HCT116 (cell line): Measurements from ENCODE around the gene HHLA2. TPM values are rescaled to one million over a fixed set of nuclear protein-coding genes. Genes with fewer than 3 reads are reported as not detected.

Experiments
- ATAC-seq: fragments of 200-7000 bp; cut with Tn5 transposase; 2 replicates; pipeline ENCODE4 v1.9.1; 2020; ENCODE audit warnings: mild to moderate bottlenecking, moderate library complexity
- BruUV-seq: library from RNA; stranded (reverse); fragments of 400-500 nt; replicated peaks from 2 replicates; lab custom pipeline; 2021; lab: Mats Ljungman, UMichigan
- CTCF ChIA-PET: fragments of 300-600 bp; sonication (Branson Sonifier 250); formaldehyde crosslinking; loops from one replicate; lab custom pipeline; 2021; ENCODE audit warnings: antibody characterized with exemption; lab: Charles Lee
- POLR2A ChIA-PET: fragments of 300-600, 350-600 bp; sonication (Branson Sonifier 250); formaldehyde crosslinking; loops from one replicate; lab custom pipeline; 2021; ENCODE audit warnings: antibody characterized with exemption; lab: Charles Lee
- RAD21 ChIA-PET, 2 experiments: fragments of 300-600 bp; sonication (Branson Sonifier 250); formaldehyde crosslinking; loops; one replicate each; lab custom pipeline; 2023; ENCODE audit warnings: low total read pairs in 2 of 2; ENCODE audit not compliant: uncharacterized antibody in 2 of 2, unreplicated experiment in 2 of 2, low non-redundant PET in 1 of 2; lab: Charles Lee
- DNase-seq: peaks from one replicate; pipeline ENCODE4 v3.0.0-alpha.2; 2010; ENCODE audit warnings: low read depth, low spot score
- H2AFZ ChIP-seq: fragments of 200-600 bp; shearing (Covaris generic), sonication (generic); 2 replicates; pipeline ENCODE4 v1.6.1; 2017; ENCODE audit warnings: low read depth, mixed run types, mixed read lengths, antibody characterized with exemption, low read length; ENCODE audit not compliant: poor library complexity, severe bottlenecking
- H3K27ac ChIP-seq: 2 replicates; pipeline ENCODE4 v1.5.1; 2012; ENCODE audit warnings: low read depth, low read length
- H3K27me3 ChIP-seq: fragments of 200-600 bp; sonication (generic); 2 replicates; pipeline ENCODE4 v1.6.1; 2016; ENCODE audit warnings: mixed run types, low read length, mixed read lengths; ENCODE audit not compliant: insufficient read depth
- H3K36me3 ChIP-seq, 2 experiments: fragments of 200-500 bp in 1 of 2; fragments of 200-600 bp in 1 of 2; sonication (Bioruptor generic) in 1 of 2; sonication (generic) in 1 of 2; 2 replicates each; pipeline versions ENCODE4 v1.5.1 to v1.6.1; 2014 to 2016; ENCODE audit warnings: low read length in 2 of 2, inconsistent platforms in 1 of 2, mixed read lengths in 1 of 2, mixed run types in 1 of 2; ENCODE audit not compliant: insufficient read depth in 2 of 2, control insufficient read depth in 1 of 2
- H3K4me1 ChIP-seq, 2 experiments: fragments of 200-600 bp in 1 of 2; sonication (generic) in 1 of 2; 2 replicates each; pipeline versions ENCODE4 v1.5.1 to v1.6.1; 2012 to 2017; ENCODE audit warnings: low read length in 2 of 2, inconsistent platforms in 1 of 2, mild to moderate bottlenecking in 1 of 2, mixed read lengths in 1 of 2, mixed run types in 1 of 2, moderate library complexity in 1 of 2; ENCODE audit not compliant: insufficient read depth in 2 of 2, control insufficient read depth in 1 of 2
- H3K4me2 ChIP-seq: fragments of 200-600 bp; sonication (generic); 2 replicates; pipeline ENCODE4 v1.6.1; 2017; ENCODE audit warnings: mixed run types, low read length, mixed read lengths
- H3K4me3 ChIP-seq, 2 experiments: fragments of 200-600 bp in 1 of 2; sonication (generic) in 1 of 2; replicated peaks in 1 of 2; 2 replicates each; pipeline ENCODE4 v1.5.1; 2011 to 2016; ENCODE audit warnings: low read length in 2 of 2, control low read depth in 1 of 2, low read depth in 1 of 2, mild to moderate bottlenecking in 1 of 2, mixed read lengths in 1 of 2, mixed run types in 1 of 2
- H3K79me2 ChIP-seq: fragments of 200-600 bp; sonication (generic); 2 replicates; pipeline ENCODE4 v1.6.1; 2017; ENCODE audit warnings: mild to moderate bottlenecking, mixed run types, low read length, moderate library complexity, mixed read lengths; ENCODE audit not compliant: insufficient read depth
- H3K9ac ChIP-seq: fragments of 200-600 bp; sonication (generic); 2 replicates; pipeline ENCODE4 v1.6.1; 2016; ENCODE audit warnings: low read length, mixed read lengths
- H3K9me2 ChIP-seq: fragments of 200-600 bp; sonication (generic), shearing (Covaris generic); 2 replicates; pipeline ENCODE4 v1.6.1; 2017; ENCODE audit warnings: mixed run types, mild to moderate bottlenecking, moderate library complexity; ENCODE audit not compliant: insufficient read depth
- H3K9me3 ChIP-seq, 2 experiments: fragments of 200-500 bp in 1 of 2; fragments of 200-600 bp in 1 of 2; sonication (Bioruptor generic) in 1 of 2; sonication (generic) in 1 of 2; 2 replicates each; pipeline ENCODE4 v1.6.1; 2014 to 2017; ENCODE audit warnings: low read length in 2 of 2, mixed read lengths in 2 of 2, inconsistent platforms in 1 of 2, low read depth in 1 of 2, mild to moderate bottlenecking in 1 of 2, mixed run types in 1 of 2, moderate library complexity in 1 of 2; ENCODE audit not compliant: control insufficient read depth in 1 of 2, insufficient read depth in 1 of 2
- H4K20me1 ChIP-seq: fragments of 200-600 bp; sonication (generic), shearing (Covaris generic); 2 replicates; pipeline ENCODE4 v1.6.1; 2017; ENCODE audit warnings: mixed run types, mild to moderate bottlenecking, moderate library complexity; ENCODE audit not compliant: insufficient read depth
- CBX3 ChIP-seq: IDR thresholded peaks from 2 replicates; pipeline ENCODE4 v1.6.1; 2012; ENCODE audit warnings: low read depth
- CEBPB ChIP-seq: IDR thresholded peaks from 2 replicates; pipeline ENCODE4 v1.6.1; 2012; ENCODE audit warnings: low read depth
- CTCF ChIP-seq, 3 experiments: fragments of 200-600 bp in 1 of 3; sonication (generic) in 1 of 3; IDR thresholded peaks in 2 of 3; conservative IDR thresholded peaks in 1 of 3; 2 replicates each; pipeline ENCODE4 v1.5.1; 2012 to 2017; ENCODE audit warnings: low read depth in 2 of 3, low read length in 2 of 3, antibody characterized with exemption in 1 of 3, borderline replicate concordance in 1 of 3, control low read depth in 1 of 3, mild to moderate bottlenecking in 1 of 3, mixed read lengths in 1 of 3, mixed run types in 1 of 3, moderate library complexity in 1 of 3; ENCODE audit not compliant: insufficient read depth in 1 of 3
- EGR1 ChIP-seq: IDR thresholded peaks from 2 replicates; pipeline ENCODE4 v1.6.1; 2012; ENCODE audit warnings: low read depth
- ELF1 ChIP-seq: IDR thresholded peaks from 2 replicates; pipeline ENCODE4 v1.6.1; 2012; ENCODE audit warnings: low read depth, borderline replicate concordance
- EZH2 ChIP-seq: fragments of 200-600 bp; sonication (generic); IDR thresholded peaks from 2 replicates; pipeline ENCODE4 v1.6.1; 2017; ENCODE audit warnings: antibody characterized with exemption, mixed run types
- EZH2phosphoT487 ChIP-seq: fragments of 200-600 bp; IDR thresholded peaks from 2 replicates; pipeline ENCODE4 v1.6.1; 2018; ENCODE audit warnings: antibody characterized with exemption, borderline replicate concordance
- FOSL1 ChIP-seq: IDR thresholded peaks from 2 replicates; pipeline ENCODE4 v1.6.1; 2012; ENCODE audit warnings: low read depth
- JUND ChIP-seq: IDR thresholded peaks from 2 replicates; pipeline ENCODE4 v1.6.1; 2012
- REST ChIP-seq: IDR thresholded peaks from 2 replicates; pipeline ENCODE4 v1.6.1; 2012; ENCODE audit warnings: low read depth
- SIN3A ChIP-seq: IDR thresholded peaks from 2 replicates; pipeline ENCODE4 v1.6.1; 2012; ENCODE audit warnings: low read depth
- SP1 ChIP-seq: IDR thresholded peaks from 2 replicates; pipeline ENCODE4 v1.6.1; 2012; ENCODE audit warnings: low read depth
- SRF ChIP-seq: IDR thresholded peaks from 2 replicates; pipeline ENCODE4 v1.6.1; 2012; ENCODE audit warnings: low read depth
- ZFX ChIP-seq: fragments of 450-650 bp; IDR thresholded peaks from 2 replicates; pipeline ENCODE4 v1.6.1; 2017
- ZNF274 ChIP-seq: fragments of 200-500 bp; sonication (Bioruptor generic); IDR thresholded peaks from 2 replicates; pipeline ENCODE4 v1.6.1; 2014; ENCODE audit warnings: mild to moderate bottlenecking, low read depth, low read length, inconsistent platforms
- intact Hi-C: fragments of 100-400 bp; cut with micrococcal nuclease; formaldehyde crosslinking; loops from 2 replicates; pipeline ENCODE4 v1.10.0; 2022
- total RNA-seq: library from RNA; stranded (reverse); gene quantifications from one replicate; pipeline ENCODE4 v1.2.1, GENCODE V29; 2021; ENCODE audit not compliant: unreplicated experiment

HHLA2 gene
- total RNA-seq, 1 experiment from 2014 or later, result not detected

- BruUV-seq, result no TSS peak
- ChIA-PET RAD21 (no interaction called here), CTCF (no interaction called here), POLR2A (no interaction called here)
- Histone ChIP-seq H3K79me2 (no peaks in the 10 kb centered on the region), H2AFZ (no peak overlapping the region), H4K20me1 (no peaks in the 10 kb centered on the region), H3K36me3 (no peaks in the 10 kb centered on the region), H3K4me1 (no peaks in the 10 kb centered on the region), H3K4me2 (no peak overlapping the region), H3K27ac (no peak overlapping the region), H3K4me3 (no peak overlapping the region), H3K27me3 (no peaks in the 10 kb centered on the region), H3K9ac (no peak overlapping the region), H3K9me2 (no peaks in the 10 kb centered on the region), H3K9me3 (no peaks in the 10 kb centered on the region)
- no peak for TF ChIP-seq SP1
- TF ChIP-seq CTCF (IDR thresholded peaks at IDR 0.05 in 2 of 3, conservative IDR thresholded peaks at IDR 0.05 in 1 of 3; ENCODE audit: borderline replicate concordance in 1 of 3, insufficient read depth in 1 of 3, low read depth in 2 of 3, low read length in 2 of 3), result no peak
- no peak for TF ChIP-seq SIN3A
- TF ChIP-seq EZH2phosphoT487, result no peak
- no peak for TF ChIP-seq ZNF274
- no peak for TF ChIP-seq EGR1
- no peak for TF ChIP-seq JUND
- TF ChIP-seq CBX3, result no peak
- no peak for TF ChIP-seq REST
- TF ChIP-seq FOSL1, result no peak
- TF ChIP-seq EZH2, result no peak
- no peak for TF ChIP-seq ELF1
- no peak for TF ChIP-seq ZFX
- no peak for TF ChIP-seq SRF
- TF ChIP-seq CEBPB, result no peak
- intact Hi-C loops, result no loop called here
- ATAC-seq (no peak), DNase-seq (no peak)
Measured at GRCh38 chr3:108327168-108327567, 30.8 kb downstream of the HHLA2 start.
